ENCODE results near the gene WDR43.

WDR43 gene

GRCh38 chr2:28904802-28905457 lies 10.5 kb downstream of the WDR43 start:
- Histone ChIP-seq H3K36me3 (peaks cover 16% of the 10 kb centered on the region), H3K27ac (no peak overlapping the region), H3K4me1 (ENCODE audit: control insufficient read depth in 1 of 2, insufficient read depth in 1 of 2, low read depth in 1 of 2, low read length in 1 of 2) (no peaks in the 10 kb centered on the region), H3K27me3 (no peaks in the 10 kb centered on the region), H3K9me3 (no peaks in the 10 kb centered on the region), H3K4me3 (ENCODE audit: low read depth in 1 of 2, low read length in 1 of 2) (no peak overlapping the region)
- no peak for TF ChIP-seq CTCF (IDR thresholded peaks at IDR 0.05)

- no peak overlapping the region for H3K4me3 ChIP-seq (ENCODE audit: low read depth in 1 of 2, low read length in 1 of 2)
- no peaks in the 10 kb centered on the region for H3K27me3 ChIP-seq
- H3K9me3 ChIP-seq: no peaks in the 10 kb centered on the region
- no peak overlapping the region for H3K27ac ChIP-seq
- H3K36me3 ChIP-seq: peaks cover 17% of the 10 kb centered on the region
- no peaks in the 10 kb centered on the region for H3K4me1 ChIP-seq (ENCODE audit: control insufficient read depth in 1 of 2, insufficient read depth in 1 of 2, low read depth in 1 of 2, low read length in 1 of 2)
- TF ChIP-seq CTCF (IDR thresholded peaks at IDR 0.05): no peak
Measured at GRCh38 chr2:28905533-28905932, 11.1 kb downstream of the WDR43 start.

GRCh38 chr2:28906376-28906775 lies 11.9 kb downstream of the WDR43 start:
- H3K27ac ChIP-seq: no peak overlapping the region

GRCh38 chr2:28906821-28907220 lies 12.4 kb downstream of the WDR43 start:
- H3K9me3 ChIP-seq: no peaks in the 10 kb centered on the region
- H3K4me3 ChIP-seq (ENCODE audit: low read depth in 1 of 2, low read length in 1 of 2): no peak overlapping the region
- H3K36me3 ChIP-seq: peaks cover 17% of the 10 kb centered on the region
- no peak overlapping the region for H3K27ac ChIP-seq
- no peaks in the 10 kb centered on the region for H3K4me1 ChIP-seq (ENCODE audit: control insufficient read depth in 1 of 2, insufficient read depth in 1 of 2, low read depth in 1 of 2, low read length in 1 of 2)
- TF ChIP-seq CTCF (IDR thresholded peaks at IDR 0.05): no peak
- H3K27me3 ChIP-seq: no peaks in the 10 kb centered on the region

More at GRCh38 chr2:28906376-28906775, 11.9 kb downstream of the WDR43 start:
- H3K36me3 ChIP-seq: peaks cover 17% of the 10 kb centered on the region
- no peak for TF ChIP-seq CTCF (IDR thresholded peaks at IDR 0.05)
- H3K9me3 ChIP-seq: no peaks in the 10 kb centered on the region
- no peaks in the 10 kb centered on the region for H3K27me3 ChIP-seq
- no peaks in the 10 kb centered on the region for H3K4me1 ChIP-seq (ENCODE audit: control insufficient read depth in 1 of 2, insufficient read depth in 1 of 2, low read depth in 1 of 2, low read length in 1 of 2)
- H3K4me3 ChIP-seq (ENCODE audit: low read depth in 1 of 2, low read length in 1 of 2): no peak overlapping the region

- peaks cover 17% of the 10 kb centered on the region for H3K36me3 ChIP-seq
Measured at GRCh38 chr2:28908172-28908571, 13.7 kb downstream of the WDR43 start.

More at GRCh38 chr2:28908172-28908571, 13.7 kb downstream of the WDR43 start:
- Histone ChIP-seq H3K27me3 (no peaks in the 10 kb centered on the region), H3K9me3 (no peaks in the 10 kb centered on the region), H3K4me1 (ENCODE audit: control insufficient read depth in 1 of 2, insufficient read depth in 1 of 2, low read depth in 1 of 2, low read length in 1 of 2) (no peaks in the 10 kb centered on the region), H3K27ac (no peak overlapping the region), H3K4me3 (ENCODE audit: low read depth in 1 of 2, low read length in 1 of 2) (no peak overlapping the region)
- no peak for TF ChIP-seq CTCF (IDR thresholded peaks at IDR 0.05)
